ENCODE data around the gene GPR173. TPM values are rescaled to one million over a fixed set of nuclear protein-coding genes. Genes with fewer than 3 reads are reported as not detected.

GPR173 gene
- total and polyA plus RNA-seq, 7 donors: 0.03 to 0.34 (median 0.16) TPM

DNA sequence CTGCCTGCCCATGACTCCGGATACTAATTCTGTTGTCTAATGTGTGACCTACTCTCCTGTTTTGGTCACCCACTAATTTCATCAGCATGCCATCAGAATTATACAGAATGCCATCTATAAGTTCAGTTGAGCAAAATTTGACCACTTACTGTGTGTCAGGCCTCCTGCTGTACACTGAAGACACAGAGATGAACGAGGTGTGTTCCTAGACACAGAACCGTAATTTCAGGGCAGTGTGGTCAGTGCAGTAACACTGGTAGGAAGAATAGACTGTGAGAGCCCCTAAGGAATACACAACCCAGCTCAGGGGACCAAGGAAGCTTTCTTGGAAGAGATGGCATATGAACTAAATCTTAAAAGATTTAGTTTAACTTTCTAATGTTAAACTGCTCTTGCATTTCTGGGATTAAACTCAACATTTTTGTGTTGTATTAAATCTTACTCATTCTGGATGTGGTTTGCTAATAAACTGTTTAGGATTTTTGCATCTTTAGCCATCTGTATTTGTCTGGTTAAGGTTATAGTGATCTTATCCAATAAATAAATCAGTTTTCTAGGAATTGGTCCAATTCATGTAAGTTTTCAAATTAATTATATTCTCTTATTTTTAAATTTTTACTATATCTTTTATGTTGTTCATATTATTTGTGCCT, 79.6 kb downstream of the GPR173 start:
- Histone ChIP-seq H3K36me3 (ENCODE audit: insufficient read depth in 1 of 2, low read depth in 1 of 2) (peaks cover 0 to 4% of the 10 kb centered on the region in 2 donors), H3K4me3 (no peak overlapping the region), H3K4me1 (no peaks in the 10 kb centered on the region), H3K27me3 (ENCODE audit: insufficient read depth in 3 of 3, low read length in 2 of 3) (peaks cover 0 to 11% (median 0%) of the 10 kb centered on the region in 3 donors), H3K27ac (peak overlapping the region; percentile 7), H3K9me3 (peaks cover 6% of the 10 kb centered on the region)
- TF ChIP-seq CTCF (IDR thresholded peaks at IDR 0.05): no peak
- DNase-seq (no peak), ATAC-seq (peak in 1 of 4 donors; percentile 50)
- WGBS, 3 donors: 72 to 75% (median 73%) methylated on average over 3 of the region's 3 CpGs
- intact Hi-C loops (cut with DNase I): no loop called here

Other genes starting within 250 kb of the GPR173 start
- gene XAGE5, start 237.5 kb upstream of the GPR173 start, total RNA-seq: not detected
- not detected for gene XAGE5, start 237.5 kb upstream of the GPR173 start, polyA plus RNA-seq
- not detected for gene XAGE3, start 180.7 kb upstream of the GPR173 start, total RNA-seq
- under 1 TPM in 1 of 3 donors, not detected in 2; 0.55 TPM for gene XAGE3, start 180.7 kb upstream of the GPR173 start, polyA plus RNA-seq
- 1 to 10 TPM; 1.1 to 2.7 (median 2.3) TPM for gene FAM156B, start 151.5 kb upstream of the GPR173 start, total RNA-seq
- 1 to 10 TPM; 1.6 to 5.4 (median 2.7) TPM for gene FAM156B, start 151.5 kb upstream of the GPR173 start, polyA plus RNA-seq
- 1 to 10 TPM; 3.4 to 8.6 (median 6.2) TPM for gene FAM156A, start 90.3 kb upstream of the GPR173 start, total RNA-seq
- gene FAM156A, start 90.3 kb upstream of the GPR173 start, polyA plus RNA-seq: 1 to 10 TPM; 4.0 to 9.9 (median 5.3) TPM
- 10 to 100 TPM; 20.0 to 56.4 (median 28.1) TPM for gene TSPYL2, start 33.6 kb downstream of the GPR173 start, total RNA-seq
- 10 to 100 TPM in 2 of 3 donors, 1 to 10 TPM in 1; 9.2 to 45.2 (median 23.2) TPM for gene TSPYL2, start 33.6 kb downstream of the GPR173 start, polyA plus RNA-seq
- gene KANTR, start 45.4 kb downstream of the GPR173 start, total RNA-seq: 1 to 10 TPM; 3.4 to 8.2 (median 4.8) TPM
- 1 to 10 TPM in 2 of 3 donors, under 1 TPM in 1; 0.89 to 5.2 (median 1.5) TPM for gene KANTR, start 45.4 kb downstream of the GPR173 start, polyA plus RNA-seq
- gene KDM5C, start 176.4 kb downstream of the GPR173 start, total RNA-seq: 100 to 1,000 TPM in 2 of 4 donors, 10 to 100 TPM in 2; 62.2 to 119 (median 96.0) TPM
- gene KDM5C, start 176.4 kb downstream of the GPR173 start, polyA plus RNA-seq: 10 to 100 TPM; 22.4 to 52.9 (median 36.1) TPM
- gene IQSEC2, start 232.8 kb downstream of the GPR173 start, total RNA-seq: 10 to 100 TPM; 38.8 to 63.8 (median 47.5) TPM
- 10 to 100 TPM in 2 of 3 donors, 1 to 10 TPM in 1; 8.2 to 41.5 (median 32.3) TPM for gene IQSEC2, start 232.8 kb downstream of the GPR173 start, polyA plus RNA-seq

Measured in psoas muscle (tissue), 8 donors.